Measurements from ENCODE around the gene TNFRSF25.
A peak's percentile ranks its signal among the peaks of the same experiment; 100 is the strongest.
"Not testable (repeated sequence)": the region's sequence is repeated elsewhere in the genome, so short reads cannot be mapped to it uniquely, and the experiment has no call there.

Gene TNFRSF25

GRCh38 chr1:6497867-6498575 is 32.0 kb upstream of the TNFRSF25 start:
- DNase-seq (ENCODE audit: low read depth in 1 of 2, low spot score in 1 of 2) = no peak
- TF ChIP-seq JUND (IDR thresholded peaks at IDR 0.05; ENCODE audit: low read depth) = no peak
- in situ Hi-C loops (cut with HindIII; ENCODE audit: low pct_unique_long_range_greater_than_20kb, low sequenced_read_pairs) = no loop called here

GRCh38 chr1:6497215-6497866 is 31.4 kb upstream of the TNFRSF25 start:
- DNase-seq (ENCODE audit: low read depth in 1 of 2, low spot score in 1 of 2) = peak; percentile 66 to 70
- in situ Hi-C loops (cut with HindIII; ENCODE audit: low pct_unique_long_range_greater_than_20kb, low sequenced_read_pairs) = no loop called here
- TF ChIP-seq JUND (IDR thresholded peaks at IDR 0.05; ENCODE audit: low read depth) = no peak

- TF ChIP-seq JUND (IDR thresholded peaks at IDR 0.05; ENCODE audit: low read depth) = no peak
- no peak for DNase-seq (ENCODE audit: low read depth in 1 of 2, low spot score in 1 of 2)
- in situ Hi-C loops (cut with HindIII; ENCODE audit: low pct_unique_long_range_greater_than_20kb, low sequenced_read_pairs) = no loop called here
Observed at GRCh38 chr1:6496890-6497214, 30.9 kb upstream of the TNFRSF25 start.

GRCh38 chr1:6496365-6496721 is 30.4 kb upstream of the TNFRSF25 start:
- no peak for DNase-seq (ENCODE audit: low read depth in 1 of 2, low spot score in 1 of 2)
- TF ChIP-seq JUND (IDR thresholded peaks at IDR 0.05; ENCODE audit: low read depth) = no peak
- in situ Hi-C loops (cut with HindIII; ENCODE audit: low pct_unique_long_range_greater_than_20kb, low sequenced_read_pairs) = no loop called here

- no peak for TF ChIP-seq JUND (IDR thresholded peaks at IDR 0.05; ENCODE audit: low read depth)
- DNase-seq (ENCODE audit: low read depth in 1 of 2, low spot score in 1 of 2) = no peak
- in situ Hi-C loops (cut with HindIII; ENCODE audit: low pct_unique_long_range_greater_than_20kb, low sequenced_read_pairs) = no loop called here
Observed at GRCh38 chr1:6495540-6496364, 29.8 kb upstream of the TNFRSF25 start.

GRCh38 chr1:6495041-6495441 is 29.1 kb upstream of the TNFRSF25 start:
- no peak for TF ChIP-seq JUND (IDR thresholded peaks at IDR 0.05; ENCODE audit: low read depth)
- no peak for DNase-seq (ENCODE audit: low read depth in 1 of 2, low spot score in 1 of 2)
- in situ Hi-C loops (cut with HindIII; ENCODE audit: low pct_unique_long_range_greater_than_20kb, low sequenced_read_pairs) = no loop called here

- no peak for DNase-seq (ENCODE audit: low read depth in 1 of 2, low spot score in 1 of 2)
- in situ Hi-C loops (cut with HindIII; ENCODE audit: low pct_unique_long_range_greater_than_20kb, low sequenced_read_pairs) = no loop called here
- TF ChIP-seq JUND (IDR thresholded peaks at IDR 0.05; ENCODE audit: low read depth) = no peak
Observed at GRCh38 chr1:6494627-6495026, 28.7 kb upstream of the TNFRSF25 start.

- DNase-seq (ENCODE audit: low read depth in 1 of 2, low spot score in 1 of 2); in situ Hi-C loops (cut with HindIII; ENCODE audit: low pct_unique_long_range_greater_than_20kb, low sequenced_read_pairs): not testable (repeated sequence)
Observed at GRCh38 chr1:6493834-6494223, 27.9 kb upstream of the TNFRSF25 start.

GRCh38 chr1:6491966-6492365 is 26.0 kb upstream of the TNFRSF25 start:
- DNase-seq (ENCODE audit: low read depth in 1 of 2, low spot score in 1 of 2) = no peak
- TF ChIP-seq JUND (IDR thresholded peaks at IDR 0.05; ENCODE audit: low read depth) = no peak
- in situ Hi-C loops (cut with HindIII; ENCODE audit: low pct_unique_long_range_greater_than_20kb, low sequenced_read_pairs) = no loop called here

GRCh38 chr1:6491480-6491962 is 25.5 kb upstream of the TNFRSF25 start, which contains the start of gene PLEKHG5:
Gene PLEKHG5 (minus strand): TSS chr1:6491667. CDS start chr1:6477571, 14,096 bp downstream.
- no peak for TF ChIP-seq JUND (IDR thresholded peaks at IDR 0.05; ENCODE audit: low read depth)
- DNase-seq (ENCODE audit: low read depth in 1 of 2, low spot score in 1 of 2) = no peak
- in situ Hi-C loops (cut with HindIII; ENCODE audit: low pct_unique_long_range_greater_than_20kb, low sequenced_read_pairs) = no loop called here

GRCh38 chr1:6491081-6491449 is 25.1 kb upstream of the TNFRSF25 start:
- in situ Hi-C loops (cut with HindIII; ENCODE audit: low pct_unique_long_range_greater_than_20kb, low sequenced_read_pairs) = no loop called here
- no peak for DNase-seq (ENCODE audit: low read depth in 1 of 2, low spot score in 1 of 2)
- no peak for TF ChIP-seq JUND (IDR thresholded peaks at IDR 0.05; ENCODE audit: low read depth)

GRCh38 chr1:6490181-6491080 is 24.5 kb upstream of the TNFRSF25 start:
- TF ChIP-seq JUND (IDR thresholded peaks at IDR 0.05; ENCODE audit: low read depth) = no peak
- in situ Hi-C loops (cut with HindIII; ENCODE audit: low pct_unique_long_range_greater_than_20kb, low sequenced_read_pairs) = no loop called here
- peak; percentile 59 to 82 for DNase-seq (ENCODE audit: low read depth in 1 of 2, low spot score in 1 of 2)

Measured in T47D (cell line).